ENCODE data around the gene EPB42.
A peak's percentile ranks its signal among the peaks of the same experiment; 100 is the strongest.

EPB42 gene

DNA sequence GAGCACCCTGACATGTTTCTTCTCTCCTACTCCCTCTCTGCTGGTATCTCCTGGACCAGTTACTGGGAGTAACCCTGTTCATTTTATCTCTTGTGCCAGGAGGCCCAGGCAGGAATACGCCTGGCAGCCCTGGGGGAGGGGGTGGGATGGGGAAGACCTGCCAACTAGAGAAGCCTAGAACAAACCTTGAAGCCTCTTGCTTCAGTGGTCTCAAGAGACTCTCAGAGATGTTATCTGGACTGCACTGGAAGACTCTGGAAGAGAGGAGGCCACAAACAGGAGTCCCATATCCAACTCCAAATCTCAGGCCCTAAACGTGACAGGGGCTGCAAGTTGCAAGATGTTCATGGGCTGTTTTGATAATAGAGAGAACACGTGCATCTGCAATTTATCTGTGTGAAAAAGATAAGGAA lies at the start of gene EPB42:
Gene EPB42, minus strand, starts transcription at position 28 of the 413 bp plus-strand sequence. CDS start 193 bp downstream, outside the sequence.
- peak; percentile 95 for DNase-seq

DNA sequence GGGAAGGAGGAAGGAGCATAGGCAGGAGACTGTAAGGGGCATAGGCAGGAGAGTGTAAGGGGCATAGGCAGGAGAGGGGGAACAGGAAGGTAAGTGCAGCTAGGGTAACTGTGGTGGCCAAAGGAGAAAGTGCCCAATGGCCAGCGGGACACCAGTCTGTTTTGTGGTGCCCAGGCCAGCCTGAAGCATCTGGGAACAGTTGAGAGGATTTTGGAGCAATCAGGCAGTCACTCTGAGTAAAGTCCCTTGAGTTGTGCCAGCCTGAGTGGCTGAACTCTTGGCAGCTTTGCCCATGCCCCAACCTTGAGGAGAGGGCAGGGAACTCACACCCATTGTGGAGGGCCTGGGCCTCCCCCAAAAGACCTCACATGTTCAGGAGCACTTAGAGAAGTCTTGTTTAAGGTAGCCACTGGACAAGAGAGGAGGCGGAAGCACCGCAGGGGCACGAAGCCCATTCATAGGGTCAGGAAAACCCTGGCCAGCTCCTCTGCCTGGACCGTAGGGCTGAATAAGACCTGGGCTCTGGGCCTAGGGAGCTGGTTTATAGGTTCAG lies 49.4 kb upstream of the EPB42 start:
- no peak for DNase-seq

DNA sequence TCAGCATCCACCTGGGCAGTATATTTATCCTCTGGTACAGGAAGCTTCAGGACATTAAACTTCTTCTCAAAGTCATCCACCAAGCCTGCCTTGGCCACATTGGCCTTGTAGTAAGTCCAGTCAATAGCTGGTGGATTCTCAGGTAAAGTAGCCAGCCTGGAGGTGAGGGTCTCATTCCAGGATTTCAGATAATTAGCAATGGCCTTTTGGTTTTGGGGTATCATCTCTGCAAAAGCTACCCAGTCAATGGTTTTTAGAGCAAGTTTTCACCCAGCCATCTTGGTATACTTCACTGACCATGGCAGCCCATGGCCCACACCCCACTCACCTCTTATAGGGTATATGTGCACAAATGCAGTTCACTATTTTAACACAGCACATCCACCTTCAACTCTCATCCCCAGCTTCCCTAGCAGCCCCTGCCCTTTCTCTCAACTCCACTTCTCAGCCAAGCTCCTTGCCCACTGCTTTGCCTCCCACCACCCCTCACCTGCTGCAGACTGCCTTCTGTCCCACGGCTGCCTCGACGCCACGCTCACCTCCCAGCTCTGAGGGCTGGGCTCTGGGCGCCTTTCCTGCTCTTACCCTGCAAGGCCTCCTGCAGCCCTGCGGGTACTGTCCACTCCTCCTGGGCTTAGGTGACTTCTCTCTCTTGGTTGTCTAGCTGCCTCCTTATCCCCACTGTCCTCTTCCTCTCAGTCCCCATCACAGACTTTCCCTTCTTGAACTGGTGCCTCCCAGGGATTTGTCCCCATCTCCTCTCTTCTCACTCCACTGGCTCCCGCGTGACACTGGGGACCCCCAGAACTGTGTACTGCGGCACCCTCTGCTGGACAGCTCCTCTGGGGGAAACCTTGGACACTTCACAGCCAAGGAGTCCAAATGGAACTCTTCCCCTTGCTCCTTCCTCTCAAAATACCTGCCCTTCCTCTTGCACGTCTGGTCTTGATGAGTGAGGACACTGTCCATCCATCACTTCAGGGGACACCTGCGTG lies 47.6 kb upstream of the EPB42 start:
- peak; percentile 78 for DNase-seq

DNA sequence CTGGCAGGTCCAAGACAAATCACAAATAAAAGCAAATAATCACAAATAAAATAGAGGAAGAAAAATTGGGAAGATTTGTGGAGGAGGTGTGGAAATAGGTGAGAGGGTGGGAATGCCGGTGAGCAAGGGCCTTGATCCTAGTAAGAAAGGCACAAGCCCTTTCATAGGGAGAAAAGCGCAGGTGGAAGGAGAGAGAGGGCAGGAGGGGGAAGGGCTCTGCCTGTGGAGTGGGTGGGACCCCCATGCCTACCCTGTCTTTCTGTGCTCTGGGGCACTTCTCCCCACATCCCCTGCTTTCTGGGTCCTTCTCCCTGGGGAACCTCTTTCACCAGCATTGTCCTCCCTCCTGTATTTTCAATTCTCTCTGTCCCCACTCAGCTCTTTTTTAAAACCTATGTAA lies 46.6 kb upstream of the EPB42 start:
- DNase-seq: no peak

DNA sequence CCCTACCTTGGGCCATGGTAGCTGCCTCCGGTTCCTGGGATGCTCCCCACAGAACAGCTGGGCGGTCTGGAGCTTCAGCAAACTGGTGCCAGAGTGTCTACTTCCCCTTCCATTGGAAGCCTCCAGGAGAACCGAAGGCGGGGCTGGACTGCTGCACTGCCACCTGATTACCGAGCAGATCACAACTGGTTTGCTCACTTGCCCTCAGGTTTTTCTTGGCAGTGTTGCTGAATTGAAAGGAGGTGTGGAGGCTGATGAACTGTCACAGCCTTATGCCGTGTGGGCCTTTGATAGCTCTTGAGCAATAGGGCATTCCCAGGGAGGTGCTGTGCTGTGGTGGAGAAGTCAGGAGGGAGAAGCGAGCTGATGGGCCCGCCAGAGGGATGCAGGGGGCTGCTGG lies 46.0 kb upstream of the EPB42 start, which contains the start of gene TGM5:
Gene TGM5, minus strand, starts transcription at position 95 of the 400 bp plus-strand sequence. Its CDS starts 79 bp downstream, at position 16.
- no peak for DNase-seq

DNA sequence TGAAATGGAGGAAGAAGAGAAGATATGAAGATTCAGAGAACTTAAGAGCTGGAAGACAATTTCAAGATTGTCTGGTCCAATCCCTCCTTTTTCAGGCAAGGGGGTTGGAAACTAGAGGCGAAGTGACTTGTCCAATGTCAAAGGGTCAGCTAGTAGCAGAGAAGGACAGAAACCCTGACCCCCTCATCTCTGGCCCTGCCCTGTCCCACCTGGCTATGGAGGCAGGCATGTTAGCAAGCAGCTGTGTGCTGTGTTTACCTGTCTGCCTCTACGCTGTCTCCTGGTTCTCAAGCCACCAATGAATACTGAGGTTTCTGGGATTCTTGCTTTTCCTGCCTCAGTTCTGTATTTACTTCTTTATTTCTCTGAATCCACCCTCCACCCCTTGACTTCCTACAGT lies 45.6 kb upstream of the EPB42 start:
- DNase-seq: no peak

DNA sequence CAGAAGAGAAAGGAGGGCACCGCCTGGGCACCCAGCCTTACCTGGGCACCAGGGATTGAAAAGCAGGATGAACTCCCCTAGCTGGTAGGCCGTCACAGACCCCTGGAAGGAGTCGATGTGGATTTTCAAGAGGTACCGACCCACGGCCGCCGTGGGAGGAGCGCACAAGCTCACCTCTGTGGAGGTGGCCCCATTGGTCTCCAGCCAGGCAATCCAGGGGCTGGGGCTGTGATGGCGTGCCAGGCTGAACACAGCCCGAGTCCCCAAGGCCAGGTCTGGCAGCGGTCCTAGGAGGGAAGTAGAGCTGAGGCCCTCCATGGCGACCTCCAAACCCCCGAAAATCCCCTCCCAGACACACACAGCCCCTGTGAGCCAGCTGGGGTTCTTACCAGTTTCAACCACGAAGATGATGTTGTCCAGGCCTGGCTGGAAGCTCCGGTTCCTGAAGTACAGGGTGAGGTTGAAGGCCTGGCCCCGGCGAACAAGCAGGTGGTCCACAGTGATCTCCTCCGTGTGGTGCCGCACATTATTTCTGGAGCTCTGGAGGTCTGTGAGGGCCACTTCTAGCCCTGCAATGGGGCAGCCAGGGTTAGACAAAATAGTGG lies 39.3 kb upstream of the EPB42 start:
- DNase-seq: no peak

DNA sequence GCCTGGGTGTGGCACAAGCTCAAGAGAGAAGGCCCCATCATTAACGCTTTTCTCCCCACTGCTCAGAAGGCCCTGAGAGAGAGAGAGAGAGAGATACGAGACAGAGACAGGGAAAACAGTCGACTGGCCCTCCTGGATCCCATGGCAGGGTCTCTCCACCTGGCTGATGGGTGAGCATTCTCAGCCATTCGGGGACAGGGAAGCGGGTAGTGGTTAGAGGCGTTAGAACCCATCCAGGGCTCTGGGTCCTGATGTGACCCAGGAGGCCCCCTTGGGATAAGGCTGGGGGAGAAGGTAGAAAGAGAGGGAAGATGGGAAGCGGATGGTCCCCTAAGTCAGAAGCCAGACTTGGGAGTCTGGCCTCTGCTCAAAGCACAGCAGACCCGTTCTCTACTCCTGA lies 38.0 kb upstream of the EPB42 start:
- DNase-seq: no peak

DNA sequence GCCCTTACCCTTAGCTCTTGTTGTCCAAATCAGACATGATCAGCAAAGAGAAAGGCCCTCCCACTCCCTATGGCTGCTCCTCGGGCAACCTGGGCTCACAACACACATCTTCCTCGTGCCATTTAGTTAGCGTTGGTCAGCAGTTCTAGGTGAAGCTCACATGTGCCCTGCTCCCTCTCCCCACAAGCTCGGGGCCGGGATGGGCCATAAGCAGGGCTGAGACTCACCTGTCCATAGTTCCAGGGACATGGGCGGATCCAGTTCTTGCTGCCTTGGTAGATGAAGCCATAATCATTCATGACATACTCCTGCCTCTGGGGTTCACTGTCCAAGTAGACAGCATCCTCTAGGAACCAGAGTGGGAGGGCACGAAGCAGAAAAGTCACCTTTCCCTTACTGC lies 35.5 kb upstream of the EPB42 start:
- DNase-seq: no peak

DNA sequence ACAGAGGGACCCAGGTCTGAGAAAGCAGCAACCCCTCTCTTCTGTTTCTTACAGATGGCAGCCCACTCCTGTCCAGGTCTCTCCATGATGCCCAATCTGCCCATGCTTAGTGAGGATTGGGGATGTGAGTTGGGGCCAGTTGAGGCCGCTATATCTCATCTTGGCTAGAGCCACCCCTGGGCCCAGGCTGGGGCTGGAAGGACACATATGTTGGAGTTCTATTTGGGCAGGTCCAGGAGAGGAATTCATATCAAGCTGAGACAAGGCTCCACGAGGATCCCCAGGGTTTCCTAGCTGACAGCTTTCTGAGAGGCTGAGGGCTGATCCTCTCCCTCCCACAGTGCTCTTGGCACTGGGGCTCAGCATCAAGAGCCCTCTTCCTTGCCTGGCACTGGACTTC lies 34.6 kb upstream of the EPB42 start:
- no peak for DNase-seq

DNA sequence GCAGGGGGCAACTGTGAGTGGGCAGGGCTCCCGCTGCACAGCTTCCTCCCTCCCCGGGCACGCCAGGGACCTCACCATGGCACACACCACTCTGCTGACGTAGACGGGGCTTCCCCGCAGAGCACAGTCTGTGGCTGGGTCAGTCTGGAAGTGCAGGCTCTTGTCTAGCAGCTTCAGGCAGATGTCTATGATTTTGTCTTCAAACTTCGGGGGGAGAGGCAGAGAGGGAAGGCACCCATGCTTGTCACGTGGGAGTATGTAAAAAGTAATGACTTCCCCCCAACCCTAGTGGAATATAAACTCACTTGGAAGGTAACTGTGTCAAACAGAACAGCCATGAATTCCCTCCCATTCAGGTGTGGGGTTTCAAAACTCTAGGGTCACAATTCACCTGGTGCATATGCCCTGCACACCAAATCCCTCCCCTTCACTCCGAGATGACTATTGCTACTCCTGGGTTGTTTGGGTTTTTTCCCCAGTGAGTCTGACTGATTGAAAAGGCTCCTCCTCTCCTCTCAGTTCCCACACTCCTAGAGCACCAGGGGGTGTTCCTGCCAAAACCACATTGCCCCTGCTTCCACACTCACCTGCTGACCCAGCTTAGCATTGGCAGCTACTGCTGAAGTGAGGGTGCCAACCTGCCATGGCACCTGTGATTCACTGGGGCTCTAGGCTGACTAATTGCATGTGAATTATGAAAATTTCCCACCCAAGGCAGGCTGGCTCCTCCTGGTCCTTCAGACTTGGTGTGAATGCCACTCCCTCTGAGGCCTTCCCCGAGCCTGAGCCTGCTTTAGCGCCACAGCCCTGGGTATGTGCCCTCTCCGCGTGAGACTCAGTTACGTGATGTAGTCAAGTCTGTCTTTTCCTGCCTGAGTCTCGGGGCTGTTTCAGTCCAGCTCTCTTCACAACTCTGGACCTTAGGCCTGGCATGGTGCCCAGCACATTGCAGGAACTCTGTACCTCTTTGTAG lies 32.9 kb upstream of the EPB42 start:
- DNase-seq: no peak

DNA sequence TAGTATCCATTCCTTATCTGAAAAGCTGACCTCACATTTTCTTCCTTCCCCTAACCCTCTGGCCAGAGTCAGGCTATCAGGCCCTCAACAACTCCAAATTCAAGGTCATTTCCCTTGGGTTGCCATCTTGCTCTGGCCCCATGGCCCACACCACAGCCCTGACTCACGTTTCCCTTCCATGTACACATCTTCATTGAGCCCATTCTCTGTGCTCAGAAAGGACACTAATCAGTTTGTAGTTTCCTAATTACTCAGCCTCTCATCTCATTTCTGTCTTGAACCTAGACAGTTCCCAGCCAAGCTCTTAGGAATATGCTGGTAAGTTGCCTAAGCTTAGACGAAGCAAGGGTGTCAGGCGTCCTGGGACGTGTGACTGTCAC lies 31.0 kb upstream of the EPB42 start:
- DNase-seq: no peak

DNA sequence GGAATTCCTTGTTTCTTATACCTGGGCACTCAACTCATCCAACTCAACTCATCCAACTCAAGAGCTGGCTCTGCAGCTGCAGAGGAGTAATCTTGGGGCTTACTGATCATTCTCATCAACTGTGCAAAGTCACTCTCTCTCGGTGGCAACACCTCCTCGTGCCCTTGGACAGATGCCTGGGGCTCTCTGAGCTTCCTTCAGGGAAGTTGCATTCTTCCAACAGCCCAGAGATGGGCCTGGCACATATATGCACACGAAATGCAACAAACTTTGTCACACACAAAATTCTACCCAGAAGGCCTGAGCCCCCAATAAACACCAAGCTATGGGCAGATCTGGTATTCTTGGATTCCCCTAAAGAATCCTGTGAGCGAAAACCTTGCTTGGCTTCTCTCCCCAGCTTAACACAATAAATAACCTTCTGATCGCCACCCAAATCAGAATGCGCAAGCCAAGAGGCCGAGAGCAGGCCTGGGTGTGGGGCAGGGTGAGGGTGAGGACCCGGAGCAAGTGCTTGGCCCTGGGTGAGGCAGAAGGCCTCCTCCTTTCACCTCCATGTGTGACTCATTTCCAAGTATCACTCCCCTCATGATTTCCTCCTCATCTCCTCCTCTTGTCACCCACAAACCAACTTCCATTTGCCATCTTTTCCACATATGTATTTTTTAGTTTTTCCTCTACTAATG lies 30.5 kb upstream of the EPB42 start:
- no peak for DNase-seq

DNA sequence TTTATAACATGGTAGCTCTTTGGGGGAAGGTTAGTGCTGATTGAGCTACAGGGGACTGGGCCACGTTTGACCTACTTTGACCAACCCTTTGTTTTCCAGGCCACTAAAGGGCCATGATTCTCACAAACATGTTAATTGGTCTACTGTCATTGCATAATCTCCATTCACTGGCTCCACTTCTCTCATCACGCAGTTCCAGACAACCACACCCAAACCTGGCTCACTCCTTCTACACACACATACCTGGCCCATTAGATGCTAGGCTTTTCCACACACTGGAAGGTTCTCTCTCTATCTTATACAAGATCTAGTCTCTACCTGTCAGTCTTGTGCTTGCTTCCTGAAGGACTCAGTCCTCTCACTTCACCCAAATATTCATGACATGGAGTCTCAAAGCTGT lies 30.0 kb upstream of the EPB42 start:
- DNase-seq: no peak

DNA sequence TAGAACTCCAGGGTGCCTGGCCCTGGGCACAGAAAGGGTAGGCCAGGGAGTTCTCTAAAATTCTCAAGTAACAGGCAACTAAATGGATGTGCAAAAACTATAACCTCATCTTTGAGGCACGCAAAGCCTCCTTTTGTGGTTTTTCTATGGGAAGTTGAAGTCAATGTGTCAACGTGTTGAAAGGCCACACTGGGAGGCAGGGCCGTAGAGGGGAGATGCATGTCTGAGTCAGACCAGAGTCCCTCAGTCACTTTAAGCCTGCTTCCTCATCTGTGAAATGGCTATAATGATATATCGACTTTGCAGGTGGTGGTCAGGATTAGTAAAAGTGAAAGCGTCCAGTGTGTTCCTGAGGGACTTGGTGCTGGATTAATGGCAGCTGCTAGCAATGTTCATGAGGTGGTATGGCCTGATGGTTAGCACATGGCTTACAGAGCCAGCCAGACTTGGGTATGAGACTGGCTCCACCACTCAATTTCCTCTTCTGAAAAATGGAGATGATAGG lies 28.9 kb upstream of the EPB42 start:
- DNase-seq: peak; percentile 67

DNA sequence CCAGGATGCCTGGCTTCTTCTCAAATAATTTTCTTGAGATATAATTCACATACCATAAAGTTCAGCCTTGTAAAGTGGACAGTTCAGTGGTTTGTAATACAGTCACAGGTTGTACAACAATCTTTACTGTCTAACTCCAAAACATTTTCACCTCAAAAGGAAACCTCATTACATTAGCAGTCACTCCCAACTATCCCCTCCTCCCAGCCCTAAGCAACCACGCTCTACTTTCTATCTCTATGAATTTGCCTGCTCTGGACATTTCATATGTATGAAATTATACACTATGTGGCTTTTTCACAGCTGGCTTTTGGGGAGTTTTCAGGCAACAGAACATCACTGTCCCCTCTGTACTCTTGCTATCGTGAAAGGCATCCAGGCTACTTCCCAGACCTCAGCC lies 28.4 kb upstream of the EPB42 start:
- DNase-seq: no peak

DNA sequence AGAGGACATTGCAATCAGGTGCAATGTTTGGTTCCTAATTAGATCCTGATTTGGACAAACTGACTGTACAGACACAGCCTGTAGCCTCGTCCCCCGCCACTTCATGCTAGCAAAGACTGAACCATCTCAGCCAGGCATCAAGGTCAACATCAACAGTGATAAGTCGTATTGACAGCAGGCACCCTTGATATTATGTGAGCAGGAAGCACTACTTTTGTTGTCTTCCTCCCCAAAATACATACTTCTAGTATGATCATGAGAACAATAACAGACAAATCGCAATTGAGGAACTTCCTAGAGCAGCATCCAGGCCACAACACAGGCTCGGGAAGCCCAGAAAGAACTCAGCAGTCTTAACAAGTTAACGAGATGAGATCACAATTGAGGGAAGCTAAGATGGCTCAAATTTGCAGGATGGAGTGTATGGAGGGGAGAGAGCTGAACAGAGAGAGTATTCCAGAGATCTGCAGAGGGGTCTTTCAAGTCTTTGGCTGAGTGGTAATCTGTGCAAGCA lies 25.5 kb upstream of the EPB42 start:
- no peak for DNase-seq

DNA sequence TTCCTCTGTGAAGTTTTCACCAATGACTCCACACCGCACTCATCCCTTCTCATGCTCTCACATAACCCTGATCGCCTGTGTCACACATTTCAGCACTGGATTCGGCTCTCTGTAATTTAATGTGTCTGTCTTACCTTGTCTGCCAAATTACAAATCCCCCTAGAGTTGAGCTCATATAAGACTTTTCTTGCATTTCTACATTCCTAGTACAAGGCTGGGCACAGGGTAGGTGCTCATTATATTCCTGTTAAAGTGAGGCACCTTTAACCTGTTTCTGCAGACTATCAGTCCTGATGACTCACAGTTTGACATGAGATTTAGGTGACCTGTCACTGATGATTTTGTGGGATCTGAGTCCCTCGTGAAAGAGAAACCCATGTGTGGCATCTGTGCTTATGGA lies 23.3 kb upstream of the EPB42 start:
- no peak for DNase-seq

DNA sequence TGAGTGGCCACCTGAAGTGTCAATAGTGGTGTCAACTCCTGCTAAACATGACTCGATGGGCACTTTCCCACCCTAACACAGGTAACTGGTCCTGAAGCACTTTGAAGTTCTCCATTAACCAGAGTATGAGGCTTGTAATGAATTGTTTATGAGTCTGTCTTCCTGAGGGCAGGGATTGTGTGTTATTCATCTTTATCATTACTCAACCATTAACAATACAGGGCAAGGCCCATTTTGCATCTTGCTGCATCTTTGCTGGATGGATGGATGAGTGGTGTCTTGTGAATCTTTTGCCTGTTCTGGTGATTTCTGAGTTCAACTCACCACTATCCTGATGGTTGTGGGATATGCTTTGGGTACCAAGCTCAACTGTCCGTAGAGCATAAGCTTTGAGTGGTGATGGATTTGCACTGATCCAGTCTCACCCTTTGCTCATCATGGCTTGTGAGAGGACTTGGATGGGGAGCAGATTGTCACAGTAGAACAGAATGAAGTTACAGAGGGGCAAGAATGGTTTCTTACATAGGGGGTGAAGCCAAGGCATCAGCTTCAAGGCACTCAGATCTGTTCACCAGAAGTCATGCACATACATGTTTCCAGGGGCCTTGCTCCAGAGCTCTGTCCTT lies 22.3 kb upstream of the EPB42 start:
- DNase-seq: no peak

DNA sequence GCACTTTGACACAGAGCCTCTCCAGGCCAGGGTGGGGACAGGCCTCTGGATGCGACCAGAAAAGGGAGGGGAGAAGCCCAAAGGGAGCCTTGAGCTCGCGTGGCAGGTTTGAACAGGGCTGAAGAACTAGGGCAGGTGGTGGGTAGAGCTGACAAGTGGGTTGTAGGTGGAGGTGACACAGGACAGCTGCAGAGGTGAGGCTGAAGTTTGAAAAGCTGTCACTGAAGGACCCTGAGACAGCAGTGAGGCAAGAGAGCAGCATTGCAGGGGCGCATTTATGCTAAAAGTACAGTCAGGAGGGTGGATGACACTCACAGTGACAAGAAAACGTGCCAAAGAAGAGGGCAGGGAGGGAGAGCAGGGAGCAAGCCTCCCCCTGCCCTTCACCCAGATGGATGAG lies 21.8 kb upstream of the EPB42 start:
- DNase-seq: no peak

DNA sequence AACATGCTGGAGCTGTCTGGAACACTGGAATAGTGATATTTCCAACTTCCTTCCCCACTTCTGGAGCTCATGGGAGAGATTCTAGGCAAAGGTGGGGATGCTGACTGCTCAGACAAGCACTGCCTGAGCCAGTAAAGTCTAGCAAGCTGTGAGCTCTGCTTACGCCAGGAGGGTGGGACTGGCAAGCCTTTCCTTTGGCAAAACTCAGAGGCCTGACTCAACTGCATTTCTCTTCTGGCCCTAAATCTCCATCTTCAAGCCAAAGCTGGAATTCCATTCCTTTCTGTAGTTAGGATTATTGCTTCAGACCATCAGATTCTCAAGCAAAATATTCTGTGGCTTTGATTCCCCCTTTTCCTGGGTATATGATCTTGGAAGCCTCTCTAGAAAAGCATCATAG lies 20.3 kb upstream of the EPB42 start:
- DNase-seq: no peak
